PC-9 (cell line): Measurements from ENCODE around the gene GRAMD2A. TPM values are rescaled to one million over a fixed set of nuclear protein-coding genes. Genes with fewer than 3 reads are reported as not detected.

Experiments
- BruUV-seq: library from RNA; stranded (reverse); fragments of 400-500 nt; replicated peaks from 2 replicates; lab custom pipeline; 2021; lab: Mats Ljungman, UMichigan
- CTCF ChIA-PET: fragments of 300-600 bp; sonication (Branson Sonifier 250); formaldehyde crosslinking; loops from one replicate; lab custom pipeline; 2022; ENCODE audit warnings: antibody characterized with exemption; lab: Charles Lee
- POLR2A ChIA-PET: fragments of 300-600 bp; sonication (Branson Sonifier 250); formaldehyde crosslinking; loops from one replicate; lab custom pipeline; 2022; ENCODE audit warnings: antibody characterized with exemption; ENCODE audit not compliant: unreplicated experiment; lab: Charles Lee
- DNase-seq, 2 experiments: peaks; one replicate each; pipeline versions ENCODE4 v3.0.0 to v3.0.0-alpha.2; 2015 to 2022; ENCODE audit warnings: mixed read lengths in 1 of 2
- H2AFZ ChIP-seq: fragments of 200-600 bp; sonication (generic); 2 replicates; pipeline ENCODE4 v1.8.1; 2017; ENCODE audit warnings: antibody characterized with exemption
- H3F3A ChIP-seq: fragments of 200-600 bp; sonication (generic); 2 replicates; pipeline ENCODE4 v1.8.1; 2017; ENCODE audit warnings: antibody characterized with exemption, mild to moderate bottlenecking, low read depth; ENCODE audit not compliant: insufficient read depth
- H3K27ac ChIP-seq: fragments of 200-600 bp; sonication (generic); 2 replicates; pipeline ENCODE4 v1.6.1; 2016; ENCODE audit warnings: mixed run types
- H3K27me3 ChIP-seq: fragments of 200-600 bp; sonication (generic); 2 replicates; pipeline ENCODE4 v1.6.1; 2016; ENCODE audit warnings: low read depth, mixed run types; ENCODE audit not compliant: insufficient read depth
- H3K36me3 ChIP-seq: fragments of 200-600 bp; sonication (generic); 2 replicates; pipeline ENCODE4 v1.6.1; 2016; ENCODE audit warnings: low read depth, mixed run types
- H3K4me1 ChIP-seq: fragments of 200-600 bp; sonication (generic); replicated peaks from 2 replicates; pipeline ENCODE4 v1.6.1; 2016; ENCODE audit warnings: mixed run types; ENCODE audit not compliant: insufficient read depth
- H3K4me2 ChIP-seq: fragments of 200-600 bp; sonication (generic); 2 replicates; pipeline ENCODE4 v1.6.1; 2017; ENCODE audit warnings: mixed run types
- H3K4me3 ChIP-seq: fragments of 200-600 bp; sonication (generic); 2 replicates; pipeline ENCODE4 v1.6.1; 2016; ENCODE audit warnings: mixed run types
- H3K79me2 ChIP-seq: fragments of 200-600 bp; sonication (generic); 2 replicates; pipeline ENCODE4 v1.6.1; 2017; ENCODE audit warnings: low read depth, mixed run types
- H3K9me2 ChIP-seq: fragments of 200-600 bp; sonication (generic); 2 replicates; pipeline ENCODE4 v1.8.1; 2017; ENCODE audit warnings: mild to moderate bottlenecking; ENCODE audit not compliant: insufficient read depth
- H3K9me3 ChIP-seq: fragments of 200-600 bp; sonication (generic); 2 replicates; pipeline ENCODE4 v1.8.1; 2016; ENCODE audit warnings: low read depth; ENCODE audit not compliant: insufficient read depth
- H4K20me1 ChIP-seq: fragments of 200-600 bp; sonication (generic); 2 replicates; pipeline ENCODE4 v1.8.1; 2017; ENCODE audit not compliant: insufficient read depth
- EZH2 ChIP-seq: fragments of 200-600 bp; sonication (generic); IDR thresholded peaks from 2 replicates; pipeline ENCODE4 v1.8.0; 2017; ENCODE audit warnings: antibody characterized with exemption, low read depth
- intact Hi-C: fragments of 100-400 bp; cut with micrococcal nuclease; formaldehyde crosslinking; loops from one replicate; pipeline ENCODE4 v1.10.0; 2022; ENCODE audit not compliant: unreplicated experiment
- total RNA-seq: library from RNA; stranded (reverse); gene quantifications from 2 replicates; pipeline ENCODE4 v1.2.3, GENCODE V29; 2021
- TF ChIP-seq, protein P1 (sequence below): fragments of 200-600 bp; sonication (generic); conservative IDR thresholded peaks from 2 replicates; pipeline ENCODE4 v1.6.1; 2017; ENCODE audit warnings: mixed run types, antibody characterized with exemption, mild to moderate bottlenecking, moderate library complexity

The GRAMD2A gene
- total RNA-seq, 1 experiment from 2014 or later = 60.2 TPM

DNA sequence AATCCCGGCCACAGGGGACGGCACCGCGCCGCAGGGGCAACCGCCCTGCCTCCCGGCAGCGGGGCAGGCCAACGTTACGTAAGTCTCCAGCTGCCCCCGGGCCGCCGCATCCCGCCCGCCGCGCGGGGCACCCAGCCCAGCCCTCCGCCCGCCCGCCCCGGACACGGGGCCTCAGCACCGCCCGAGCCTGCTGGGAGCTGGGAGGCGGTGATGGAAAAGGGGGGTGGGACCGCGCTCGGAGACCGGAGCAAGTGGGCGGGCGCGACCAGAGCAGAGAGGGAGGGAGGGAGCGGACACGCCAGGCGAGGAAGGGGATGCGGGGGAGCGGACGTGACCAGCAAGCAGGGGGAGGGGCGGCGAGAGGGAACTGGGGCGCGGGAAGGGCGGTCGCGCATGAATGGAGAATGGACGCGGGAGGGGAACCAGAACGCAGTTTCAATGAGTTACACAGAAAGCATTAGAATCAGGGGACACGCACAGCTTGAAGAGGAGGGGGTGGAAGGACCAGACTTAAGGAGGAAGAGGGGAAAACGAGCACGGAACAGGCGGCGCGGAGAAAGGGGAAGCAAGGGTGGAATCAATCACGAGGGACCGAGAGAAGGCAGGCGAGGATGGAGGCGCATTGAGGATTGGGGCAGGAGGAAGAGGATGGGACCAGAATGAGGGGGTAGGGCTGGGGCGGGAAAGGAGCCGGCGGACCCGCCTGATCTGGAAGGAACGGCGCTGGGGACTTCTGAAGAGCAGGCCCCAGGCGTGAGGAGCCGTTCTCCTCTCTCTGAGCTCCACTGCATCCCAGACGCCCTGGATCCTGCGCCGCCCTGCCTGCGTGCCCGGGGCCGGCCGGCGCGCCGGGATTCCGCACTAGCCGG lies 32.8 kb upstream of the GRAMD2A start:
- Histone ChIP-seq H3K4me2 (peak overlapping the region; percentile 97), H4K20me1 (peaks cover 30% of the 10 kb centered on the region), H3K9me3 (no peaks in the 10 kb centered on the region), H3K36me3 (peaks cover 13% of the 10 kb centered on the region), H2AFZ (peak overlapping the region; percentile 39; the same call in 1 of the 2 replicates), H3K79me2 (peaks cover 85% of the 10 kb centered on the region), H3K27me3 (no peaks in the 10 kb centered on the region), H3K4me1 (peaks cover 57% of the 10 kb centered on the region), H3K4me3 (peak overlapping the region; percentile 70), H3F3A (peaks cover 83% of the 10 kb centered on the region), H3K9me2 (no peaks in the 10 kb centered on the region), H3K27ac (peak overlapping the region; percentile 88)
- no TSS peak for BruUV-seq
- TF ChIP-seq, protein P1, sequence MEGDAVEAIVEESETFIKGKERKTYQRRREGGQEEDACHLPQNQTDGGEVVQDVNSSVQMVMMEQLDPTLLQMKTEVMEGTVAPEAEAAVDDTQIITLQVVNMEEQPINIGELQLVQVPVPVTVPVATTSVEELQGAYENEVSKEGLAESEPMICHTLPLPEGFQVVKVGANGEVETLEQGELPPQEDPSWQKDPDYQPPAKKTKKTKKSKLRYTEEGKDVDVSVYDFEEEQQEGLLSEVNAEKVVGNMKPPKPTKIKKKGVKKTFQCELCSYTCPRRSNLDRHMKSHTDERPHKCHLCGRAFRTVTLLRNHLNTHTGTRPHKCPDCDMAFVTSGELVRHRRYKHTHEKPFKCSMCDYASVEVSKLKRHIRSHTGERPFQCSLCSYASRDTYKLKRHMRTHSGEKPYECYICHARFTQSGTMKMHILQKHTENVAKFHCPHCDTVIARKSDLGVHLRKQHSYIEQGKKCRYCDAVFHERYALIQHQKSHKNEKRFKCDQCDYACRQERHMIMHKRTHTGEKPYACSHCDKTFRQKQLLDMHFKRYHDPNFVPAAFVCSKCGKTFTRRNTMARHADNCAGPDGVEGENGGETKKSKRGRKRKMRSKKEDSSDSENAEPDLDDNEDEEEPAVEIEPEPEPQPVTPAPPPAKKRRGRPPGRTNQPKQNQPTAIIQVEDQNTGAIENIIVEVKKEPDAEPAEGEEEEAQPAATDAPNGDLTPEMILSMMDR = no peak
- no peak for TF ChIP-seq EZH2
- intact Hi-C loops = loop anchor here (1.0 to 5.0 kb wide), 2 partner anchors 42 to 62 kb away; partner anchors contain the start of gene PARP6
- ChIA-PET POLR2A (interaction anchor here (0.7 kb wide), 1 partner anchor 9 kb away, joined by 10 read pairs; no protein-coding TSS in a partner anchor), CTCF (interaction anchor here (0.6 kb wide), 1 partner anchor 9 kb away, joined by 3 read pairs; no protein-coding TSS in a partner anchor)
- peak; percentile 60 to 86 for DNase-seq

DNA sequence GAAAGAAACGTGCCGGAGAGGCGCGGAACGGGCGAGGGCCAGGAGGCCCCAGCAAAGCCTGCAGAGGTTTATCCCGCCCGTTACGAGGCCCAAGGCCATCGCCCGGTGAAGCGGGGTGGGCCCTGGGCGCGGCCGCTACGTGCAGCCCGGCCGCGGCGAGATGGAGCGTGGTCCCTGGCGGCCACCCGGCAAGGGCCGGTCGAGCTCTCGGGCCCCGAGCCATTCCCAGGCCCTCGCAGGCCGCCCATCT lies 32.3 kb upstream of the GRAMD2A start:
- peaks cover 16% of the 10 kb centered on the region for H3K36me3 ChIP-seq
- H2AFZ ChIP-seq = no peak overlapping the region
- peaks cover 83% of the 10 kb centered on the region for H3F3A ChIP-seq
- H3K4me2 ChIP-seq = peak overlapping the region; percentile 97
- CTCF ChIA-PET = interaction anchor here (0.6 kb wide), 1 partner anchor 71 kb away, joined by 3 read pairs; no protein-coding TSS in a partner anchor
- H3K4me1 ChIP-seq = peaks cover 55% of the 10 kb centered on the region
- POLR2A ChIA-PET = no interaction called here
- H3K9me2 ChIP-seq = no peaks in the 10 kb centered on the region
- BruUV-seq = no TSS peak
- no peaks in the 10 kb centered on the region for H3K9me3 ChIP-seq
- intact Hi-C loops = loop anchor here (5.0 kb wide), 1 partner anchor 42 kb away; the partner anchor contains the start of gene PARP6
- no peak for DNase-seq
- H4K20me1 ChIP-seq = peaks cover 34% of the 10 kb centered on the region
- H3K79me2 ChIP-seq = peaks cover 85% of the 10 kb centered on the region
- H3K4me3 ChIP-seq = peak overlapping the region; percentile 70
- no peaks in the 10 kb centered on the region for H3K27me3 ChIP-seq
- TF ChIP-seq, protein P1 = no peak
- TF ChIP-seq EZH2 = no peak
- peak overlapping the region; percentile 88 for H3K27ac ChIP-seq

DNA sequence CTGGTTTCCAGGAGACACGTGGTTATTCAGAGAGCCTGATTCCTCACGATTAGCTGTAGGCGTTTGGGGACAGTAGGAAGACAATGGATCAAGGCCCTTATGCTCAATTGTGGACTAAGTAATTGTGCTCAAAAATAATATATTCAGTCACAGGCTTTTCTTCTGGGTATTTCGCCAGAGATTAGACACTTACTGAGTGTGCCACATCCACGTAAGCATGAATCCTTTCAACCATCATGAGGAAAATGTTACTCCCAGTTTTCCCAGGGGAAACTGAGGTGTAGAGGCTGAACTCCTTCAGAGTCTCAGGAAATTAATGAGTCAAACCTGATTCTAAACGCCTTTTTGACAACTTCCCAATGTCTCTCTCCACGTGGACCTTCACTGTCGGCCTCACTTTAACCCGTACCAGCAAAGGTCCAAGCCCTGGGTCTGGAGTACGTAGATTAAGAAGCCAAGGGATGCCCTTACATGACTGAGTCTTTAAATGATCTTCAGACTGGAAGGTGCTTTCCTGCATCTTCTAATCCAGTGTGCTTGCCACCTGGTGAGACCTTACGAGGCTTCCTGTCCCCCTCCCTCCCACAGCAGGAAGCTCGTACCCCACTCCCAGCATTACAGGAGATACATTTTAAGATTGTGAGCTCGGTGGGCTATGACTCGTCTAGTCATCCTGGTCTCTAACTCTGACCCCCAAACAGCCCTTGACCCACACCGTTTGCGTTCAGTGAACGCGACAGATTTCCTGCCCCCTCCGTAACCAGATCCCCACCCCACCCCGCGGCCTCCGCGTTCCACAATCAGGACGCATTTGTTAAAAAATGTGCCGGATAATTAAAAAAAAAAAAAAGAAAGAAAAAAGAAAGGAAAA lies 31.7 kb upstream of the GRAMD2A start:
- Histone ChIP-seq H4K20me1 (peaks cover 38% of the 10 kb centered on the region), H2AFZ (no peak overlapping the region), H3K9me3 (no peaks in the 10 kb centered on the region), H3K79me2 (peaks cover 85% of the 10 kb centered on the region), H3K4me1 (peaks cover 55% of the 10 kb centered on the region), H3K27ac (peak overlapping the region; percentile 88), H3K4me2 (peak overlapping the region; percentile 97), H3K27me3 (no peaks in the 10 kb centered on the region), H3K9me2 (no peaks in the 10 kb centered on the region), H3K4me3 (peak overlapping the region; percentile 70), H3F3A (peaks cover 85% of the 10 kb centered on the region), H3K36me3 (peaks cover 18% of the 10 kb centered on the region)
- TSS peak; percentile 23 for BruUV-seq
- DNase-seq = no peak
- TF ChIP-seq, protein P1 = no peak
- TF ChIP-seq EZH2 = no peak
- ChIA-PET POLR2A (no interaction called here), CTCF (interaction anchor here (0.6 kb wide), 1 partner anchor 72 kb away, joined by 3 read pairs; no protein-coding TSS in a partner anchor)
- intact Hi-C loops = no loop called here
